Measurements from ENCODE around the gene JSRP1.
A peak's percentile ranks its signal among the peaks of the same experiment; 100 is the strongest.

JSRP1 gene

DNA sequence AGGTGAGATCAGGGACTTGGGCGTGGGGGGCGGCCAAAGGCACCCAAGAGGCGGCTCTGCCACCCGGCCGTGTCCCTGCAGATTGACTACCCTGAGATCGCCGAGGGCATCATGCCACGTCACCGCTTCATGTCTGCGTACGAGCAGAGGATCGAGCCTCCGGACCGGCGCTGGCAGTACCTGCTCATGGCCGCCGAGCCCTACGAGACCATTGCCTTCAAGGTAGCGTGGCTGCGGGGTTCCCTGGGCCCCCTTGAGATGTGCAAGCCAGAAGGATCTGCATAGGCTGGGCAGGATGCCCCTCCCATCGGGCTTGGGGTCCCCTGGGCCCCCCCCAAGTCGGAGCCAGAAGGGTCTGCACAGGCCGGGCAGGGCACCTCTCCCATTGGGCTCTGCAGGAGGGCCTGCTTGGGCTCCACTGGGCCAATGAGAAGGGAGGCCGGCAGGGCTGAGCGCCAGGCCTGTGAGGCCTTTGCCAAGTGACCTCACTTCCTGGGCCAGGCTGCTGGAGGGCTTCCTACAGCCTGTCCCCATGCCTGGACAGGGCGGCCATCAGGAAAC is 9.3 kb downstream of the JSRP1 start:
- DNase-seq (ENCODE audit: low spot score), result peak; percentile 68

DNA sequence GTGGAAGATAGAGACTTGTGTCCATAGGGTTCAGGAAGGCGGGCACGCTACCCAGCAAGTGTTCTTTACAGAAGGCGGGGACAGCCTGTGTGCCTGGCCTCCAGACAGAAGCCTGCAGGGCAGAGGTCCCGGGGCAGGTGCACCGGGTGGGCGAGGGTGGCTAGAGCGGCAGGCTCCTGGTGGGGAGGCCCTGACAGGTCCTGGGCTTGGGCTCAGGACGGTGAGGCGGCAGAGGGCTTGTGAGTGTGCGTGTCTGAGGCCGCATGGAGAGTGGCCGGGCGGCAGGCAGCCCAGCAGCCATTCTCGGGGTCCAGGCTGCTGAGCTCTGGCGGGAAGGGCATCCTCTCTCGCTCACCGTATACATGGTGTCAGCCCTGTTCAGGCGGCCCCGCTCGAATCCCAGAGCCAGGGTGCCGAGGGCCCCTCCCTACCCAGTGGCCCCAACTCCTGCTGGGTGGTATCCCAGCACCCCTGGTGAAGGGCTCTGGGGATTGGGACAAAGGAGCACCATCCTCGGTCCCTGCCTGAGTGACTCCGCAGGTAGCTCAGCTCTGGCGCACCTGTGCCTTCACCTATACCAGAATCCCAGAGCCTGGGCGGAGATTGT is 10.1 kb downstream of the JSRP1 start:
- no peak for DNase-seq (ENCODE audit: low spot score)

DNA sequence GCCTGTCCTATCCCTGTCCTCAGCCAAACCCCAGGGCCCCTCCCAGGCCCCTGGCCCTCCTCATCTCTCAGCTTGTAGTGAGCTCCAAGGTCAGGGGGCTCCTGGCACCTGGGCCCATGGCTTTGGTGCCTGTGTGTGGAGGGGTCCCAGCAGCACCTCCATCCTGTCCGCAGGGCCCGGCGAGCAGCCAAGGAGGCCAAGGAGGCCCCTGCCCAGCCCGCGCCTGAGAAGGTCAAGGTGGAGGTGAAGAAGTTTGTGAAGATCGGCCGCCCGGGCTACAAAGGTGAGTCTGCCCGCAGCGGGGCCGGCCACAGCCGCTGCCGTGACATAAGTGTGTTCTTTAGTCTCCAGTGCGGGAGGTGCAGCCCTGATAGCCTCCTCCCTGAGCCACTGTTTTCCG is 10.9 kb downstream of the JSRP1 start:
- DNase-seq (ENCODE audit: low spot score), result no peak

DNA sequence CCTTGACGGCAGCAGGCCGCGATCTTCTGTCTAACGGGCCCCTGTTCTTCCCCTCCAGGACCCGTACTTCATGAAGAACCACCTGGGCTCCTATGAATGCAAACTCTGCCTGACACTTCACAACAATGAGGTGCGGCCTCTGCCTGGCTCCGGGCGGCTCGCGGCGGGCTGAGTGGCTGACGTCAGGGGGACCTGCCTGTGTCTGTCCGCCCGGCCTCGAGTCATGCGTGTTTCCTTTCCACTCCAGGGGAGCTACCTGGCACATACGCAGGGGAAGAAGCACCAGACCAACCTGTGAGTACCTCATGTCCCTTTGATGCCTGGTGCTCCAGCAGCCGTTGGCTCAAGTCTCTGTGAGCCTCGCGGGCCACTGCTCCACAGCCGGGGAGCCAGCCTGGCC is 11.7 kb downstream of the JSRP1 start:
- DNase-seq (ENCODE audit: low spot score), result no peak

DNA sequence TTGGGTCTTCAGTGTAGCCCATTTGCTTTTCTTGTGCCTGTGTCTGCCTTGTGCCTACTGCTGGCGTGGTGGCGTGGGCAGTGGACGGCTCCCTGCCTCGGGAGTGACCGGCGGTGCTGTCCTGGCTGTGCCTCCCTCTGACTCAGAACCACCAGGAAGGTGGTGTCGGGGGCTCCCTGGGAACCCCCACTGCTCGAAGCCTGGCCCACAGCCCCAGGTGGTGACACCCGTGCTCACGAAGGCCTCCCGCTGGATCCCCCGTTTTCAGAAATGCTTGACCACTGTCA is 12.1 kb downstream of the JSRP1 start:
- DNase-seq (ENCODE audit: low spot score), result no peak

DNA sequence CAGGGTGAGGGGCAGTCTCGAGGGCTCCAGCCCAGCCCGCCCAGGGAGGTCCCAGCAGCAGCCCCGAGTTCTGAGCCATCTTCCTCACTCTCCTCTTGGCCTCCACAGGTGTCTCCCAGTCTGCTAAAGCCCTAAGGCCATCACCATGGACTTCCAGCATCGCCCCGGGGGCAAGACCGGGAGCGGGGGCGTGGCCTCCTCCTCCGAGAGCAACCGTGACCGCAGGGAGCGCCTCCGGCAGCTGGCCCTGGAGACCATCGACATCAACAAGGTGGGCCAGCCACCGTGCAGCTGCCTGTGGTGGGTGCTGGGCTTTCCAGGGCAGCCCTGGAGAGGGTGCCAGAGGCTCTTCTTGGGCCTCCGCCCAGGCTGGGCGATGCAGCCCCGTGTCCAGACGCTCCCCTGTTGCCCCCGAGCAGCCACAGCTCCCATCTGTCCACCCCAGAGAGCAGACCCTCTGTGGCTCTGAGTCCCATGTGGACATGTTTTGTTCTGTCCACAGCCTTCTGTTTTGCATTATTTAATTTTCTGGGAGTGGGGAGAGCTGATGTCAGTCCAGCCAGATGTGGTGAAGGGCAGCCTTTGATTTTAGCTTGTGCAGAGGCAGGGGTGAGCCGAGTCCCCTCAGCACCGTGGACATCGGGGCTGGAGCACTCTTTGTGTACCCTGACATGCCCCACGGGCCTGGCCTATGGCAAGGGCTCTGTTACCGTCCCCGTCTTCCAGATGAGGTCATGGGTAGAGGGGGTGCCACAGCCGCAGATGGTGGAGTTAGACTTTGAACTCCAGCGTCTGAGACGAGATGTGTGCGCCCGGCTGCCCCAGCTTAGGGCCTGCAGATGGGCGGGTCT is 12.7 kb downstream of the JSRP1 start:
- DNase-seq (ENCODE audit: low spot score), result no peak

DNA sequence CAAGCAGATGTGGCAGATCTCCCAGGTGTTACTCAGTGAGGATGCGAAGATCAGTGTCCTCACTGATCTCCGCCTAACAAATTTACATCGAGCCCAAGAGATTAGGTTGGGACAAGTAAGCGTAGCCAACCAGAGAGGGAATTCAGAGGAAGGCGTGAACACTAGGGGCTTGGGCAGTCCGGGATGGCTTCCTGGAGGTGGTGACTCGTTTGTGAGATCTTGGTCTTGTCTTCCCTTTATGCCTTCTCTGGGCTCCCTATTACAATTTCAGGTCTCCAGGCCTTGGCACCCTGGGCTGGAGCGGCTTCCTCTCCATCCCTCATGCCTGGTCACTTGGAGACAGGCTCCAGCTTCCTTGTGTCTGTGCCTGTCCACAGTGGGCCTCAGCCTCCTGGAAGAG is 13.4 kb downstream of the JSRP1 start:
- DNase-seq (ENCODE audit: low spot score), result no peak

DNA sequence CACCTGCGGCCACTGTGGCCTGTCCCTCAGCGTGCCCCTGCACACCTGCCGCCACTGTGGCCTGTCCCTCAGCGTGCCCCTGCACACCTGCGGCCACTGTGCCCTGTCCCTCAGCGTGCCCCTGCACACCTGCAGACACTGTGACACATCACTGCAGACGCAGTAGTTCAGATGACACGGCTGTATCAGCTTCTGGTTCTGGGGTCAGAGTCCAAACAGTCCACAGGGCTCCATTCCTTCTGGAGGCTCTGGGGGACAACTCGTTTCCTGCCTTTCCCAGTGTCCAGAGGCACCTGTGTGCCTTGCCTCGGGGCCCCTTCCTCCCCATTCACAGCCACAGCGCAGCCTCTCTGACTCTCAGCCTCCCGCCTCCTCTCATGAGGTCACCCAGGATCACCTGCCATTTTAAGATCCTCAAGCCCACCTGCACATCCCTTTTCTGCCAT is 14.1 kb downstream of the JSRP1 start:
- no peak for DNase-seq (ENCODE audit: low spot score)

DNA sequence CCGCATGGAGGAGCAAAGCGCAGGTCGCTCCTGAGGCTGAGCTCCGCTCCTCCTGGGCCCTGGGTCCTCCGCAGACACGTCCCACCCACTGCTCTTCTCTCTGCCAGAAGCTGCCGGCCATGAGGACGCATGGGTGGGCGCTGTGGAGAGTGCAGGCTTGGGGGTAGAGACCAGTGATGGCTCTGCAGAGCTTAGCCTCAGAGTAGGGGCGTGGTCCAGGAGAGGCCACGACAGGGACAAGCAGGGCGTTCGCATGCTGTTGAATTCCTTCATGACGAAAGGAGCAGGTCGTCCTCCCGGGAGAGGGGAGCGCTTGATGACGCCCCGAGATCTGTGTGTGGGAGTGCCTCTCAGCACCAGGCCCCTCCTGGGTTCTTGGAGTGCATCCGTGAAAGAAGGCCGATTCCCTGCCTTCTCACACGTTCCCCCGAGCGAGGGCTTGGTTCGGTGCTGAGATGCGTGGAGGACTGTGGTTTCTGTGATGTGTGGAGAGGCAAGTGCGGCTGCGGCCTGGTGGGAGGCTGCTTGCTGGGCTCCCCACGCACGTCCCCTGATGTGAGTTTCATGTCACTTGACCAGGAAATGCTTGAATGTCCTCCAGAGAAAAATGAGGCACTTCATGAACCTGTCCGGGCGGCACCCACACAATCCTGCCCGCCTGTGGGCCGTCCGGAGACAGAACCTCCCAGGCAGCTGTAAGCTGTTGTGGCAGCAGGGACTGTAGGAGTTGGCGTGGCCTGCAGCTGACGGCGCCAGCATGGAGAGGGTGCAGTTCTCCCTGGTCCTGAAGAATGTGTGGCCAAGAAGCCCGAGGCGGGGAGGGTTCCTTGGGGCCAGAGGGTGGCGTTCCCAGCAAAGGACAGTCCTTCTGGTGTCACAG is 15.1 kb downstream of the JSRP1 start:
- no peak for DNase-seq (ENCODE audit: low spot score)

DNA sequence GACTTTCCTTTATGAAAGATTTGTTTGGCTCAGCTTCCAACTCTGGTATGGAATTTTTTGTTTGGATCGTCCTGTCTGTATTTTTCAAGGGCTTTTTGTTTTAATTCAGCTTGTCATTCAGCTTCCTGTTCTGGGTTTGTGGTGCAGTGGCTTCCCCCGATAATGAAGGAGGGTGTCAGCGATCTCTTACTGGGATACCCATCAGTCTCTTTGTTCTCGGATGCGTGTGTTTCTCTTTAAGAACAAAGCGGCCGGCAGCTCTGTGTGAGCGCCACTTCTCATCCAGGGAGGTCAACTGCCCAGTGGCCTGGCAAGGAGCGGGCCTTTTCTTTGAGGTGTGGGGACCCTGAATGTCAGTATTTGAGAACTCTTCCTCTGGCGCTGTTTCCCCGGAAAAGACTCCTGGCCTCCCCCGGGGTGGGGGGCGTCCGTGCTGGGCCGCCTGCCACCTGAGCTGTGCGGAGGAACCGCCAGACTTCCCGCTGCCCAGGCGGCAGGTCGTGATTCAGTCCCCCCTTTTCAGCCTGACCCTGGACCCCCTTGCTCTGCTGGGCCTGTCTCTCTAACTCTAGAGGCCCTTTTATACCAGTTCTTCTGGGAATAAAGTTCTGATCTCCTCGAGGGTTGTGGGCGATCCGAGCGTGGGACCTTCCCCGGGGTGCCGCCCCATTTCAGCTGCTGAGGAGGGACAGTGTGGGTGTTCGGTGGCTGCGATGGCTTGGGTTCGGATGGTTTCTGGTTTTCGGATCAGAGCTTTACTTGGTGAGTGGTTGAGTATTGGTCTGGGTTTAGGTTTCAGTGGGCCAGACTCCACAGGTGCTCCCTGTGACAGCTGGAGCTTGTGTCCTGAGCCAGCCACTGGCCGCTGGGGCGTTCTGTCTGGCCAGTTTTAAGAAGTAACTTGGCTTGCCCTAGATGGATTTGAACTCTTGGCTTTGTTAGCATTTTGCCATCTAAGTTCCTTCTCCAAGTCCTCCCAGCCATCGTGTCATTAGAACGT is 16.1 kb downstream of the JSRP1 start:
- DNase-seq (ENCODE audit: low spot score), result no peak

DNA sequence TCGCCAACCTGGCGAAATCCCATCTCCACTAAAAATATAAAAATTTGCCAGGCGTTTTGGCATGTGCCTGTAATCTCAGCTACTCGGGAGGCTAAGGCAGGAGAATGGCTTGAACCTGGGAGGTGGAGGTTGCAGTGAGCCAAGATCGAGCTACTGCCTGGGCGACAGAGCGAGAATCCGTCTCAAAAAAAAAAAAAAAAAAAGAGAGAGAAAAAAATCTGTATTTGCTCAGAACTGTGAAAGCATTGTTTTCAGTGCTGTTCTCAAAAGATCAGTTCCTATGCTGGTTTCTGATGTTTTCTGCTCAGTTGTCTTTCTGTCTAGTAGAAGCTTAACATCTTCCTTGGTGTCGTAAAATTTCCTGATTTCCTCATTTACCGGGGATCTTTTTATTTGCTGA is 17.0 kb downstream of the JSRP1 start:
- no peak for DNase-seq (ENCODE audit: low spot score)

DNA sequence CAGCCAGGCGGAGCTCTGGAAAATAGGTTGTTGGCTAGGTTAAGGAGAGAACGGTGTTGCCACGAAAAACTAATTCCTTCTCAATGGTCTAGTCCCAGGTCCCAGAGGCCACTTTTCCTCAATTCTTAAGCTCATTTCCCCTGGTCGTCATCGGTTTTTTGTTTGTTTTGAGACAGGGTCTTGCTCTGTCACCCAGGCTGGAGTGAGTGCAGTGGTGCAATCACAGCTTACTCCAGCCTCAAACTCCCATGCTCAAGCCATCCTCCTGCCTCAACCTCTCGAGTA is 18.4 kb downstream of the JSRP1 start:
- DNase-seq (ENCODE audit: low spot score), result no peak

DNA sequence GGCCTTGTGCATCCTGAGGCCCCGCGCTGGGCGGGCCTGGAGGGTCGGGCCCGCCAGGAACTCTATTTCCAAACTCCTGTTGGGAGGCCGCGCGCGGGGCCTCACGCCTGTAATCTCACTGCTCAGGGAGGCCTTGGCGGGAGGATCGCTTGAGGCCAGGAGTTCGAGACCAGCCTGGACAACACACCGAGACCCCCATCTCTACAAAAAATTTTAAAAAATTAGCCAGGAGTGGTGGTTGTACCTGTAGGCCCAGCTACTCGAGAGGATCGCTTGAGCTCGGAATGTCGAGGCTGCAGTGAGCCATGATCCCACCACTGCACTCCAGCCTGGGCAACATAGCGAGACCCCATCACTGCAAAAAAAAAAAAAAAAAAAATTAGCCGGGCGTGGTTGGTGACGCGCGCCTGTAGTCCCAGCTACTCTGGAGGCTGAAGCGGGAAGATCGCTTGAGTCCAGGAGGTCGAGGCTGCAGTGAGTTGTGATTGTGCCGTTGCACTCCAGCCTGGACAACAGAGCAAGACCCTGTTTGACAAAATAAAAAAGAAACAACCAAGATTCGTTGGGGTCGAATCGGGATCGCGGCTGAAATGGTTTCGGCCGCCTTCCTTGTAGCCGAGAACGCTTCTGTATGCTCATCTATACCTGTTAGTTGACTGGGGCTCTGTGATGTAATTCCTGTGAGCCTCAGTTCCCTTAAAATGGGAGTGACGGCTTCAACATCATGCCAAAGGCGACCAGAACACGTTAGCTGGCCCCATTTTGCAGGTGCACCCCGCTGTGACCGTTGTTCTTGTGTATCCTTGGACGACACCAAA is 19.0 kb downstream of the JSRP1 start:
- DNase-seq (ENCODE audit: low spot score), result no peak

DNA sequence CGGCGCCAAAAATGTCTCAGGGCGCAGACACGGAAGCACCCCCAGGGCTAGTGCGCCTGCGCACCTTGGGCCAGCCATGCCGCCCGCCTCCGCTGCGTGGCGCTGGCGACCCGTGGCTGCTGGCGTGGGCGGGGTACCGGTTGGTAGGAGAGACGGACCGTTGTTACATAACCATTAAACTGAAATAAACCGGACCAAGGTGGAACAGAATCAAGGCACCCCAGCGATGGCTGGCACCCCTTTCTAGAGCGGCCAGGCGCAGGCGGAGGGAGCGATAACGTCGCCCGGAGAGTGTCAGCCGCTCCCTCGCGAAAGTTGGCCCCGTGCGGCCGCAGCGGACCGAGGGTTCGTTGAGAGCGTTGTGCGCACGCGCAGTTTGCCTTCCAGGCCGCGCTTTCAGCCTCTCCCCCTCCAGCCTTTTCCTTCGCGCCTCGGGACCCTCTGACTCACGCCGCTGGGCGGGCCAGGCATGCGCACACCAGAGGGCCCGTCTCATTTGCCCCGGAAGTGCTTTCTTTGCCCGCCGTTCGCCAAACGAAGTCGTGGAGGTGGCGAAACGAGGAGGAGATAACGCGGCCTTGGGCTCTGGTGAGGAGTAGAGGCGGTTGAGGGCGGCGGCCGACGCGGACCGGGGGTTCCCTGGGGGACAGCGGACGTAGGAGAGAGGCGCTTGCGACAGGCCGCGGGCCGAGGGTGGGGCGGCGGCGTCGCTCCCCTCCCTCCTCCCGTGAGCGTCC is 19.7 kb downstream of the JSRP1 start, which contains the start of the genes PLEKHJ1 and SF3A2:
TSS of gene PLEKHJ1 (minus strand) at position 16 of the 737 bp plus-strand sequence. CDS start 81 bp downstream, outside the sequence.
TSS of gene SF3A2 (plus strand) at position 511 of the 737 bp plus-strand sequence. CDS start 6,595 bp downstream, outside the sequence.
- DNase-seq (ENCODE audit: low spot score), result peak; percentile 100

DNA sequence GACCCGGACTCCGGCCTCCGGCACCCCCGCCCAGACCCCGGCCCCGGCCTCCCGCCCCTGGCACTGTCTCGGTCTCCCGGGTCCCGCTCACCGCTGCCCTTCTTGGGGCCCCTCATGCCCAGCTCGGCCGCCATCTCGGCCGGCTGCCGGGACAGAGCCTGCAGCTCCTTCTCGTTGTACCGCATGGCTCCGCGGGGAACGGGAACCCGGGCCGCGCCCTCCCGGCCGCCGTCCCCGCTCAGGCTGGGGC is 20.2 kb downstream of the JSRP1 start:
- no peak for DNase-seq (ENCODE audit: low spot score)

DNA sequence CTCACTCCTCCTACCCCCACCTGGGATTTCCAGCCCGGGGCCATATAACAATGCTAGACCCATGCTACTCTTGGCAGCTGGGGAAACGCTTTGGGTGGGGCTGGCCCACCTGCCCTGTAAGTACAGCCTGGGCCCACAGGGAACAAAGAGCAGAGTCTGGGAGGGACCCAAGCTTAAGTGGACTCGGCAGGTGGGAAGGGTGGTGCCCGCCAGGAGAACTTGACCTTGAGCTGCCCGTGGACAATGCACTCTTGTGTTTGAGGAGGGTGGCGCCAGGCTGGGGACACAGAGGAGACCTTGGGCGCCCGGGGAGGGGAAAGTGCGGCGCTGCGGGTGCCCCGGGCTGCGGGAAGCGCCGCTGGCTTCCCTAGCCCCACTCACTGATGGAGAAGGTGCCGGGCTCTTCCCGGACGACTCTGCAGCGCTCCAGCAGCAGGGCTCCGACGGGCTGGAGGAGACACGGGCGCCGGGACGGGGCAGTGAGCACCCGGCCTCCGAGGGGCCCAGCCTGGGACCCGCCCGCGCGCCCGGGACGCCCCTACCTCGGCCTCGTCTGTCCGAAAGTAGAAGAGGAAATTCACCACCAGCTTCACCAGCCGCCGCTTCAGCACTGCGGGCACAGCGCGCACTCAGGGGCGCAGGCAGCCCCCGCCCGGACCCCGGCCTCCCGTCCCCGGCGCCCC is 20.7 kb downstream of the JSRP1 start:
- no peak for DNase-seq (ENCODE audit: low spot score)

DNA sequence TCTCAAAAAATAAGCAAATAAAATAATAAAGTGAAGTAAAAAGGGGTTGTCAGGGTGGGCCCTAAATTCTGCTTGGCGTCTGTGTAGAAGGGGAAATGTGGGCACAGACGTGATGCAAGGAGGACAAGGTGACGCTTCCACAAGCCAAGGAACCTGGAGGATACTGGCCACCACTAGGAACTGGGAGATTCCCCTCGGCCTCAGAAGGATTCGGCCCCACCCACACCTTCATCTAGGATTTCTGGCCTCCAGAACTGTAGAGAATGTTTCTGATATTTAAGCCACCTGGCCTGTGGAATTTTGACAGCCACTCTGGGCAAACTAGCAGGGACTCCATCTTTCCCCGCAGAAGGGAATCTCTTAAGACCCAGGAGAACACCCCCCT is 21.2 kb downstream of the JSRP1 start:
- no peak for DNase-seq (ENCODE audit: low spot score)

DNA sequence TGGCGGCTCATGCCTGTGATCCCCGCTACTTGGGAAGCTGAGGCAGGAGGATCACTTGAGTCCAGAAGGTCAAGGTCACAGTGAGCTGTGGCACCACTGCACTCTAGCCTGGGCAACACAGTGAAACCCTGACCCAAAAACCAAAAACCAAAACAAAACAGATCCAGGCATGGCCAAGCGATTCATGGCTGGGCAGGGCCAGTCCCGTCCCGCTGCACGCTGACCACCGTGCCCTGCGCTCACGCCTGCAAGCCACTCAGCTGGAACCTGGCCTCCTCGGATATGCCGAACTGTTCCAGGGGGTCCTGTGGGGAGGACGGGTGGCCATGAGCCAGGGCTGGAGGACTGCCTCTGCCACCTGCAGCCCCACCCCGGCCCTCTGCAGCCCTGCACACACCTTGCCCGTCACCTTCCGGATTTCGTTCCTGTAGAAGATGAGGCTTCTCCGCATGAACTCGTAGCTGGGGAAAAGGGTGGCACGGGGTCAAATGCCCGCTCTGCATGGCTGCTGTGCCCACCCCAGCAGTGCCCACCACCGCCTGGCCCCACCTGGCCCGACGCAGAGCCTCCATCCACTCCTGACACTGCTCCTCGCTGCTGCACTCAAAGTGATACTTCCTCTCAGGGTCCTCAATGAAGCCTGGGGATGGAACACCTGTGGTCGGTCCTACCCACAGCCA is 22.5 kb downstream of the JSRP1 start:
- no peak for DNase-seq (ENCODE audit: low spot score)
